Activated CD8-positive, alpha-beta memory T cell treated with anti-CD3 and anti-CD28 coated beads for 48 hours (primary cell): Measurements from ENCODE around the gene PSMF1.

Source experiments
- DNase-seq, 3 experiments: peaks; one replicate each; pipeline ENCODE4 v3.0.0-alpha.2; 2020; ENCODE audit warnings: low read depth in 2 of 3, low spot score in 2 of 3

Gene PSMF1

DNA sequence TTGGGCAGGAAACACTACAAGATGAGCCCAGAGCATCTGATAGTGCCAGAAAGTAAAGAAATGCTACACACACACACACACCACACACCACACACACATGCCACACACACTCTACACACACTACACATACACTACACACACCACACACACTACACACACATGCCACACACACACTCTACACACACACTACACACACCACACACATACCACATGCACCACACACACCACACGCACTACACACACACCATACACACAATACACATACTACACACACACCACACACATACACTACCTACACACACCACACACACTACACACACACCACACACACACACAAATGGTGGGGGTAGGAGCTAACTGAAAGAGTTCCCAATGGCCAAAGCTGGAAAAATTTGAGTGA, 69.9 kb downstream of the PSMF1 start:
- no peak for DNase-seq

- no peak for DNase-seq
Measured at GRCh38 chr20:1189827-1190226, 71.4 kb downstream of the PSMF1 start.

DNA sequence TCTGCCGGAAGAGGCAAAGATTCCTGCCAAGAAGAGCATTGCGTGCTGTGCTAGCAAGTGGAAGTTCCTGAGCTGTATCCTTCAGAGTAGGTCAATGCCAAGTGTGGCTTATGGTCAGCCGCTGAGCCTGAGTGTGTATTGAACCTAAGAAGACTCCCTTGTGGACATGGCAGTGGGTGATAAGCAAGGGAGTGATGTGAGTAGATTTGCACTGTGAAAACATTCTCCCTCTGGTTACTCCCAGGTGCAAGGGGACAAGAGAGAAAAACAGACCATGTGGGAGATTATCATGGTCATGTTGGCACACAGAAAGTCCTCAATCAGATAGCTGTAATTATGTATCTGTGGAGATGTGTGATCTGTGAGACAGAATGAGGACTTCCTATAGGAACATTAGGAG, 72.4 kb downstream of the PSMF1 start:
- no peak for DNase-seq

- DNase-seq: no peak
Measured at GRCh38 chr20:1191299-1191698, 72.9 kb downstream of the PSMF1 start.

DNA sequence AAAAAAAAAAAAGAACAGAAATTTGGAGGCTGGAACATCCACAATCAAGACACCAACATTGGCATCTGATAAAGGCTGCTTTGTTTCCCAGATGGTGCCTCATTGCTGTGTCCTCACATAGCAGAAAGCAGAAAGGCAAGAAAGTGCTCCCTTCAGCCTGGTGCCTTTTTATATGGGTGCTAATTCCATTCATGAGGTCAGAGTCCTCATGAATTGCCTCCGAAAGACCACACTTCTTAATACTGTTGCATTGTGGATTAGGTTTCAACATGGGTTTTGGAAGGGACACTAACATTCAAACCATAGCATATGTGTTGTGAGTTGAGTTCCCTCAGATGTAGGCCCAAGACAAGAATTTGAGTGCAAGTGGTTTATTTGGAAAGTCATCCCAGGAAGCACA, 76.8 kb downstream of the PSMF1 start:
- no peak for DNase-seq

GRCh38 chr20:1196634-1197033, 78.2 kb downstream of the PSMF1 start:
- no peak for DNase-seq

- DNase-seq: no peak
Measured at GRCh38 chr20:1197801-1198200, 79.4 kb downstream of the PSMF1 start.

DNA sequence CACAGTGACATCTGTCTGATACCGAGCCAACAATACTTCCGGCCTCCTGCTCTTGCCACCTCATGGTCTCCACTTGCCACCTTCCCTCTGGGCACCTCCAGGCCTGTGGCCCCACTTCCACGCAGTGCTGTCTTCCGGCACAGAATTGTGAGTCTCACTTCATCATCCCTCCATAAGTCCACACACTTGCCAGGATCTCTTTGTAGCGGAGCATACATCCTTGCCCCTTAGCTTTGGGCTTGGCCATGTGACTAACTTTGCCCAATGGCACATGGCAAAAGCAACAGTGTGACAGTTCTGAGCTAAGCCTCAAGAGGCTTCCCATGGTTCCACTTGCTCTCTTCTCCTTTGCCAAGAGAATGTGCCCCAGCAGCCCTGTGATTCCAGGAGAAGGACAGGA, 80.3 kb downstream of the PSMF1 start:
- DNase-seq: no peak

- DNase-seq: no peak
Measured at GRCh38 chr20:1199212-1199873, 80.9 kb downstream of the PSMF1 start.

GRCh38 chr20:1199964-1200363, 81.6 kb downstream of the PSMF1 start:
- DNase-seq: no peak

DNA sequence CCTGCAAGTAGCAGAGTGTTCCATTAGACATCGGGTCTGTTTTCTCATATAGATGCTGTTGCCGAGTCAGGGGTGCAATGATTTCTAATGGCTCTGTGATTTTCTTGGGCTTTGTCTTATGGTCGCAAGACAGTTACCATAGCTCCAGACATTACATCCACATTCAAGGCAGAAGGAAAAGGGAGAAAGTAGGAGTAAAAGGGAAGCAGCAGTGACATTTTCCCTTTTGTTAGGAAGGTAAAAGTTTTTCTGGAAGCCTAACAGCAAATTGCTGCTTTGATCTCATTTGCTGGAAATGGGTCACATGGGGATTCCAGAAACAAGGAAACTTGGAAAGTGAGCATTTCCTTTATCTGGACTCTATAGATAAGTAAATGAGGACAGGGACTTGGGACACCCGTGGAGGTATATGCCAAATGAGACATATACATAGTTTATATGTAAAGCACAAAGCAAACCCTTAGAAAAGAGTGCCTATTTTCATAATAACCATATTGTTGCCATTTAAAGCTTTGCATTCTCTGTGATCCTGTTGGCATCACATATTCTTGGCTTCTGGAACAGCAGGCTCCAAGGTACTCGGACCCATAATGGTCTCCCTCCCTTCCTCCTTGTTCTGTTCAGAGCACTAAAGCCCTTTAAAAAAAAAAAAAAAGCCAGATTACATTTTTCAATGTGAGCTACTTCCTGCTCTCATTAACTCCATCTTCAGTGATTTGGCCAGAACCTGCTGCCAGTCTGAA, 84.5 kb downstream of the PSMF1 start, which contains the start of gene C20orf202:
Gene C20orf202 (plus strand): TSS at position 693 of the 743 bp plus-strand sequence. CDS start 132 bp downstream, outside the sequence.
- no peak for DNase-seq

- no peak for DNase-seq
Measured at GRCh38 chr20:1203630-1204029, 85.2 kb downstream of the PSMF1 start.

GRCh38 chr20:1204113-1204512, 85.7 kb downstream of the PSMF1 start:
- no peak for DNase-seq

GRCh38 chr20:1204576-1204975, 86.2 kb downstream of the PSMF1 start:
- DNase-seq: no peak

GRCh38 chr20:1205802-1206201, 87.4 kb downstream of the PSMF1 start:
- DNase-seq: no peak

DNA sequence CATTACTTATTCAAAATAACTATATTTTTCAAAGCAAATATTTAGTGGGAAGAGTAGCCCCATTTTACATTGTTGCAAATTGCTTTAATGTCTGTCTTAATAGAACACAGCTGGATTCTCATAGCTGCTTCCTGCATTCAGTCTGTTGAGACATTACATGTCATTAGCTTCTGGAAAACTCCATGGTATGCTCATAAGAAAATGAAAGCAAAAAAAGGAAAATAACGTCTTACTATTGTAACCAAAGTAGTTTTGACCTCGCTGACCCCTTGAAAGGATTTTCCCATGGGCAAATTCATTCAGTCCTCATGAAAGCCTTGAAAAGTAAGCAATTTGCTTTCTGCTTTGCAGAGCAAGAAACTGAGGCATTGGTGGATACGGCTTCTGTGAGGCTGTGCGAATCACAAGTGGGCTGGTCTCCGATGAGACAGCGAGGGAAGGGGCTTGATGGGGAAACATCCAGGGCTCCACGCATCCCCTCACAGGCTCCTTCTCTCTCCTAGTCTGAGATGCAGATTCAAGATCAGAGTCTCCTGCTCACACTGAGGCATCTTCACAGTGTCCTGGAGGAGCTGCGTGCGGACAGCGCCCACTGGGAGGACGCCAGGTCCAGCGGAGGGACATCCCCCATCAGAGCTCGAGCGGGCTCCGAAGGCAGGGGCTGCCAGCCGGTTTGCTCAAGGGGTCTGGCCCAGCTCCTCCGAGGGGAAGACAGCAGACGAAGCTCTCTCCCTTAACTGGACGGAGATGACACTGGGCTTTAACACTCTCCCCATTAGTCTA, 88.2 kb downstream of the PSMF1 start:
- DNase-seq: no peak

- DNase-seq: no peak
Measured at GRCh38 chr20:1207293-1207878, 89.0 kb downstream of the PSMF1 start.

DNA sequence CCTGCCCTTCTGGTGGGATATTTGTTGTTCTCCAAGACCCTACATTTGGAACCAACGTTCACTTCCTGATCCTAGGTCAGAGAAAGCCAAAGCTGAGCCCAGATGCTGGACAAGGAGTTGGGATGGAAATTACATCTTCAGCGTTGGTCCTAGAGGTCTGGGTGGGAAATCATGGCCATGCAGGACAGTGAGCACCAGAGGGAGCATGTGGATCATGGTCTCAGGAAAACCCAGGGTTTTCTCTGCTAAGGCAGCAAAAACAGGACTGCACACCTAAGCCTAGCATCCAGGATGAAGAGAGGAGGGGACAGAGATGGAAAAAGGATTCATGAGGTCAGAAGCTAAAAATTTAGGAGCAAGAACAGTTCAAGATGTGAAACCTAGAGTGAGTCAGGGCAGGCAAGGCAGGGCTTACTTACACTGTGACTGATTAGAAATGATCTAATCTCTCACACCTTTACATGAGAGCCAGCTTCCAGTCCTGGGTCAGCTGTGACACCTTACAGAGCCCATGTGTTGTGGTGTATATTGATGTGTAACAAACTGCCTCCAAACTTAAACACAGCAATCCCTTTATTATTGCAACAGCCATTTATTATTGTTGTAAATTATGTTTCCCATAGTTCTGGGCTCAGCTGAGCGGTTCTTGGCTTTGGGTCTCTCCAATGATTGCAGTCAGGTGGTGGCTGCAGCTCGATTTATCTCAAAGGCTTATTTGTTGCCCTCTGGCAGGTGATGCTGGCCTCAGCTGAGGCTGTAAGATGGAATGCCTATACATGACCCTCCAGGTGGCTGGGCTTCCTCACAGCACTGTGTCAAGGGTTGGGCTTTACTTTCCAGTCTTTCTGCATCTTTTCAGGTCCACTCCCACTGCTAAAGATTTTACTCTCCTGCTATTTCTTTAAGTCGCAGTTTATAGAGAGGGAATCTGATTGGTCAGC, 91.3 kb downstream of the PSMF1 start:
- no peak for DNase-seq

GRCh38 chr20:1210501-1210900, 92.1 kb downstream of the PSMF1 start:
- no peak for DNase-seq

DNA sequence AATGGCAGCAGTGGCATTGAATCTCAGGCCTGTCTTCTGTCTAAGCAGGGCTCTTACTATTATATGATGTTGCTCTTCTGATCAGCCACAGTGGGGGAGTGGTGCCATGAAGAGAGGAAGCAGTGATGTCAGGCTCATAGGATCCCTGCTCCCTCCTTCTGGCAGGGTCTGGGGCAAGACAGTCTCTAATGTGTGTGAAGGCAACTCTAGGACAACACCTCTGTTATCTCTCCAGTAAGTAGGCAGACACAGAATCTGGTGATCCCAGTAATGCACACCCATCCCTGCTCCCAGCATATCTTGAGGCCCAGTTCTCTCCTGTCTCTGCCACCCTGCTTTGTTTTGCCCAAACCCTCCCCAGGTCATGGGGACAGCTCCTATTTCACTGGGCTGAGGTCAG, 93.6 kb downstream of the PSMF1 start:
- no peak for DNase-seq
